BJ (cell line): ENCODE data around the gene SPNS2. TPM values are rescaled to one million over a fixed set of nuclear protein-coding genes. Genes with fewer than 3 reads are reported as not detected.

Experiments
- CTCF ChIA-PET: fragments of 350-600 bp; formaldehyde crosslinking; extraction: SDS; loops from one replicate; lab custom pipeline; 2021; ENCODE audit warnings: antibody characterized with exemption, inconsistent platforms; lab: Yijun Ruan, JAX
- POLR2A ChIA-PET: fragments of 300-600 bp; sonication (Branson Sonifier 250); formaldehyde crosslinking; extraction: SDS; loops from one replicate; lab custom pipeline; 2021; ENCODE audit warnings: antibody characterized with exemption; lab: Charles Lee
- DNase-seq: peaks from one replicate; pipeline ENCODE4 v3.0.0-alpha.2; 2011; ENCODE audit warnings: low read depth
- H3K27me3 ChIP-seq: 2 replicates; pipeline ENCODE4 v1.6.0; 2011; ENCODE audit warnings: low read length; ENCODE audit not compliant: control insufficient read depth, insufficient read depth
- H3K36me3 ChIP-seq: 2 replicates; pipeline ENCODE4 v1.5.1; 2011; ENCODE audit warnings: low read length; ENCODE audit not compliant: control insufficient read depth, insufficient read depth
- H3K4me3 ChIP-seq: 2 replicates; pipeline ENCODE4 v1.5.1; 2011; ENCODE audit warnings: low read depth, mild to moderate bottlenecking, control low read depth, low read length
- CTCF ChIP-seq: IDR thresholded peaks from 2 replicates; pipeline ENCODE4 v1.5.1; 2011; ENCODE audit warnings: low read depth, mild to moderate bottlenecking, control low read depth, inconsistent platforms, low read length, moderate library complexity; ENCODE audit not compliant: insufficient read depth
- polyA plus RNA-seq: library from polyadenylated mRNA; depleted of rRNA; stranded (reverse); fragments of >200 nt; gene quantifications from 2 replicates; pipeline ENCODE4 v1.2.3, GENCODE V29; 2011

SPNS2 gene
- polyA plus RNA-seq, 1 experiment, result not detected

GRCh38 chr17:4529533-4530152, 31.0 kb downstream of the SPNS2 start:
- Histone ChIP-seq H3K4me3 (no peak overlapping the region), H3K27me3 (peaks cover 11% of the 10 kb centered on the region), H3K36me3 (no peaks in the 10 kb centered on the region)
- no peak for TF ChIP-seq CTCF
- no peak for DNase-seq
- ChIA-PET POLR2A (no interaction called here), CTCF (no interaction called here)

DNA sequence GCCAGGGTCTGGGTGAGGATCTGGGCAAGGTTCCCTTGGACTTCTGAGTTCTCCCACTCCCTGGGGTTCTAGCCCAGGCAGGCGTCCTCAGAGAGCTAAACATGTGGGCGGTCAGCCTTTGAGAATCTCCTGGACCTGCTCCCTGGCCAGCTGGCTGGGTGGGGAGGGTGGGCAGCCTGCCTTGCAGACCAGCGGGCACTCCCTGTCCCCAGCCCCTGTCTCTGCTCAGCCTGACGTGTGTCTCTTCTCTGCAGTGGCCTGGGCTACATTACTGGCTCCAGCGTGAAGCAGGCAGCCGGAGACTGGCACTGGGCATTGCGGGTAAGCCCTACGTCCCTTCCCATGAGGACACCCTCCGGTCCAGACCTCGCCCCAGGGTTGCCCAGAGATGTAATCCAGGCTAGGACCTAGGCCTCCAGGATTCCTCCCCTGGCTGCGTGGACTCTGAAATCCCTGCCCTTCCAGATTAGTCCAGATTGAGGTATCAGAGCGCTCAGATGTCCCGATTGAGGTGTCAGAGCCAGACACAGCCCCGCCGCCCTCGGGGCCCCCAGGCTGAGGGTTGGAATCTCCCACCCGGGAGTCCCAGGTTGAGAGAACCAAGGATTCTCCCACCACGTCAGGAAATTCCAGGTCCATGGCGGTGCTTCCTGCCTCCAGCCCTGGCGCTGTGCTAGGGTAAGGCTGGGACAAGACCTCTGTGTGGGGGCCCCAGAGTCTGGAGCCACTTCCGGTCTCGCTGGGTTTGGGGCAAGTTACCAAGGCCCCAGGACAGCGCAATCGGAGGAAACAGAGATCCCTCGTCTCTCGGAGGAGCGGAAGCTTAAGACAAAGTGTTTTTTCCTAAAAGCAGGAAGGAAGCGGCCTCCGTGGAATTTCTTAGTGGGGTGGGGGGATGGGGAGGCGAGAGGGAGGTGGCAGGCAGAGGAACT, 32.4 kb downstream of the SPNS2 start:
- H3K4me3 ChIP-seq, result no peak overlapping the region
- ChIA-PET CTCF (no interaction called here), POLR2A (no interaction called here)
- H3K27me3 ChIP-seq, result peaks cover 7% of the 10 kb centered on the region
- H3K36me3 ChIP-seq, result no peaks in the 10 kb centered on the region
- TF ChIP-seq CTCF, result no peak
- no peak for DNase-seq

- Histone ChIP-seq H3K27me3 (peaks cover 3% of the 10 kb centered on the region; the same call in 1 of the 2 replicates), H3K36me3 (no peaks in the 10 kb centered on the region), H3K4me3 (no peak overlapping the region)
- TF ChIP-seq CTCF, result no peak
- ChIA-PET POLR2A (no interaction called here), CTCF (no interaction called here)
- DNase-seq, result no peak
These were observed 33.5 kb downstream of the SPNS2 start for GRCh38 chr17:4531988-4532736.

- ChIA-PET POLR2A (no interaction called here), CTCF (no interaction called here)
- no peak for DNase-seq
- TF ChIP-seq CTCF, result no peak
- Histone ChIP-seq H3K36me3 (peaks cover 2% of the 10 kb centered on the region; the same call in 1 of the 2 replicates), H3K4me3 (no peak overlapping the region), H3K27me3 (0 out of 2 replicates have a peak, but pooled peaks cover 2% of the 10 kb centered on the region)
These were observed 34.3 kb downstream of the SPNS2 start for GRCh38 chr17:4532860-4533522.
